ENCODE data around the gene ATP2B2. TPM values are rescaled to one million over a fixed set of nuclear protein-coding genes. Genes with fewer than 3 reads are reported as not detected.

ATP2B2 gene
- total RNA-seq, 4 donors from 2014 or later: 0.86 to 2.2 (median 1.0) TPM; not detected in 1

- no peak overlapping the region for H3K4me3 ChIP-seq
- WGBS: 57% methylated on average over 2 of the region's 2 CpGs
- no peak for TF ChIP-seq CTCF (IDR thresholded peaks at IDR 0.05)
- no peak for TF ChIP-seq POLR2A (IDR thresholded peaks at IDR 0.05)
- no peak for TF ChIP-seq EP300 (IDR thresholded peaks at IDR 0.05)
- TF ChIP-seq POLR2AphosphoS5 (IDR thresholded peaks at IDR 0.05): no peak
These were observed 48.4 kb downstream of the ATP2B2 start for GRCh38 chr3:10456981-10457380.

GRCh38 chr3:10455545-10455914 is 49.9 kb downstream of the ATP2B2 start:
- Histone ChIP-seq H3K4me1 (no peaks in the 10 kb centered on the region), H3K36me3 (no peaks in the 10 kb centered on the region), H3K27me3 (peaks cover 16% of the 10 kb centered on the region), H3K27ac (no peak overlapping the region), H3K4me3 (no peak overlapping the region), H3K9me3 (no peaks in the 10 kb centered on the region)
- TF ChIP-seq EP300 (IDR thresholded peaks at IDR 0.05) (no peak), CTCF (IDR thresholded peaks at IDR 0.05) (no peak), POLR2A (IDR thresholded peaks at IDR 0.05) (no peak), POLR2AphosphoS5 (IDR thresholded peaks at IDR 0.05) (no peak)
- no peak for DNase-seq (ENCODE audit: low spot score in 2 of 2)

More at GRCh38 chr3:10456981-10457380, 48.4 kb downstream of the ATP2B2 start:
- Histone ChIP-seq H3K36me3 (no peaks in the 10 kb centered on the region), H3K27me3 (peaks cover 11% of the 10 kb centered on the region), H3K9me3 (no peaks in the 10 kb centered on the region), H3K4me1 (no peaks in the 10 kb centered on the region), H3K27ac (no peak overlapping the region)
- no peak for DNase-seq (ENCODE audit: low spot score in 2 of 2)

GRCh38 chr3:10454907-10455544 is 50.4 kb downstream of the ATP2B2 start:
- H3K4me3 ChIP-seq: no peak overlapping the region
- TF ChIP-seq POLR2AphosphoS5 (IDR thresholded peaks at IDR 0.05) (no peak), CTCF (IDR thresholded peaks at IDR 0.05) (no peak), POLR2A (IDR thresholded peaks at IDR 0.05) (no peak), EP300 (IDR thresholded peaks at IDR 0.05) (no peak)
- no peak overlapping the region for H3K27ac ChIP-seq
- H3K9me3 ChIP-seq: no peaks in the 10 kb centered on the region
- no peaks in the 10 kb centered on the region for H3K4me1 ChIP-seq
- peaks cover 21% of the 10 kb centered on the region for H3K27me3 ChIP-seq
- WGBS: 0% methylated on average over 1 of the region's 1 CpG
- no peak for DNase-seq (ENCODE audit: low spot score in 2 of 2)
- no peaks in the 10 kb centered on the region for H3K36me3 ChIP-seq

- H3K4me3 ChIP-seq: no peak overlapping the region
- H3K36me3 ChIP-seq: no peaks in the 10 kb centered on the region
- DNase-seq (ENCODE audit: low spot score in 2 of 2): no peak
- H3K9me3 ChIP-seq: no peaks in the 10 kb centered on the region
- no peak for TF ChIP-seq EP300 (IDR thresholded peaks at IDR 0.05)
- TF ChIP-seq POLR2A (IDR thresholded peaks at IDR 0.05): no peak
- no peak for TF ChIP-seq POLR2AphosphoS5 (IDR thresholded peaks at IDR 0.05)
- TF ChIP-seq CTCF (IDR thresholded peaks at IDR 0.05): no peak
- peaks cover 24% of the 10 kb centered on the region for H3K27me3 ChIP-seq
- H3K27ac ChIP-seq: no peak overlapping the region
- WGBS: 63% methylated on average over 7 of the region's 7 CpGs
- H3K4me1 ChIP-seq: no peaks in the 10 kb centered on the region
These were observed 51.8 kb downstream of the ATP2B2 start for GRCh38 chr3:10453431-10454163.
